SU-DHL-6 (cell line): Measurements from ENCODE around the gene TMEM26.

Experiments used
- CTCF ChIP-seq: fragments of 200-600 bp; sonication (generic); IDR thresholded peaks from one replicate; pipeline ENCODE4 v1.5.1; 2017; ENCODE audit warnings: antibody characterized with exemption, mild to moderate bottlenecking, low read length, moderate library complexity; ENCODE audit not compliant: insufficient read depth, poor library complexity, severe bottlenecking
- EZH2phosphoT487 ChIP-seq: fragments of 200-600 bp; sonication (generic), shearing (Covaris generic); conservative IDR thresholded peaks from 2 replicates; pipeline ENCODE4 v1.6.1; 2018; ENCODE audit warnings: mild to moderate bottlenecking, antibody characterized with exemption, low read length, moderate library complexity, mixed read lengths

- TF ChIP-seq CTCF = no peak
- TF ChIP-seq EZH2phosphoT487 = no peak
Observed at GRCh38 chr10:61472090-61472674, 19.0 kb upstream of the TMEM26 start.
